CD4-positive, CD25-positive, alpha-beta regulatory T cell (primary cell): ENCODE data around the gene STK24. TPM values are rescaled to one million over a fixed set of nuclear protein-coding genes. Genes with fewer than 3 reads are reported as not detected.

Experiments
- ATAC-seq, 2 donors: fragments of 150-1000 bp; cut with Tn5 transposase; one replicate each; pipeline ENCODE4 v1.10.0; 2021; ENCODE audit warnings: low read depth in 2 of 2, moderate number of reproducible peaks in 2 of 2, moderate library complexity in 1 of 2
- DNase-seq, 3 donors: peaks; one replicate each; pipeline versions ENCODE4 v3.0.0 to v3.0.0-alpha.2; 2012 to 2022; ENCODE audit warnings: mixed read lengths in 1 of 3
- H3K27ac ChIP-seq: one replicate; pipeline ENCODE4 v1.7.0; 2013; ENCODE audit warnings: mild to moderate bottlenecking, low read length; ENCODE audit not compliant: insufficient read depth, poor library complexity, severe bottlenecking
- H3K27me3 ChIP-seq: one replicate; pipeline ENCODE4 v1.7.0; 2013; ENCODE audit warnings: low read length; ENCODE audit not compliant: control insufficient read depth, insufficient read depth
- H3K36me3 ChIP-seq: one replicate; pipeline ENCODE4 v1.7.0; 2013; ENCODE audit warnings: mild to moderate bottlenecking, low read length, moderate library complexity; ENCODE audit not compliant: control insufficient read depth, insufficient read depth
- H3K4me1 ChIP-seq: 2 replicates; pipeline ENCODE4 v1.7.0; 2013; ENCODE audit warnings: mild to moderate bottlenecking, low read length; ENCODE audit not compliant: insufficient read depth, control insufficient read depth, poor library complexity, severe bottlenecking
- H3K4me3 ChIP-seq: one replicate; pipeline ENCODE4 v1.7.0; 2013; ENCODE audit warnings: low read depth, mild to moderate bottlenecking, low read length, moderate library complexity
- H3K9me3 ChIP-seq, 2 experiments: 1 replicate in 1 of 2; 2 replicates in 1 of 2; pipeline ENCODE4 v1.7.0; 2013; ENCODE audit warnings: low read length in 2 of 2, mild to moderate bottlenecking in 1 of 2, moderate library complexity in 1 of 2; ENCODE audit not compliant: control insufficient read depth in 2 of 2
- H3K27ac Mint-ChIP-seq, 3 donors: one replicate each; pipeline ENCODE4 v1.8.0; 2020 to 2022; ENCODE audit warnings: mild to moderate bottlenecking in 3 of 3, mixed read lengths in 3 of 3, moderate library complexity in 2 of 3
- H3K27me3 Mint-ChIP-seq: one replicate; pipeline ENCODE4 v1.8.0; 2022; ENCODE audit warnings: mild to moderate bottlenecking, mixed read lengths
- H3K36me3 Mint-ChIP-seq: one replicate; pipeline ENCODE4 v1.8.0; 2020; ENCODE audit warnings: mixed read lengths
- H3K4me1 Mint-ChIP-seq, 4 donors: one replicate each; pipeline ENCODE4 v1.8.0; 2020 to 2022; ENCODE audit warnings: mixed read lengths in 4 of 4, mild to moderate bottlenecking in 1 of 4
- H3K4me3 Mint-ChIP-seq, 4 donors: one replicate each; pipeline ENCODE4 v1.8.0; 2020 to 2022; ENCODE audit warnings: mild to moderate bottlenecking in 4 of 4, mixed read lengths in 4 of 4, moderate library complexity in 3 of 4
- H3K9me3 Mint-ChIP-seq, 7 donors: one replicate each; pipeline ENCODE4 v1.8.0; 2020 to 2022; ENCODE audit warnings: mixed read lengths in 7 of 7, mild to moderate bottlenecking in 3 of 7, moderate library complexity in 2 of 7
- polyA plus RNA-seq, 4 donors: library from polyadenylated mRNA; unstranded; fragments of 300-500 nt; fragmentation: Illumina TruSeq; gene quantifications; one replicate each; pipeline ENCODE4 v1.2.3, GENCODE V29; 2021
- total RNA-seq: library from RNA; stranded (reverse); gene quantifications from one replicate; pipeline ENCODE4 v1.2.3, GENCODE V29; 2022

Gene STK24
- total and polyA plus RNA-seq, 5 donors from 2014 or later, result 26.7 to 141 (median 54.1) TPM

DNA sequence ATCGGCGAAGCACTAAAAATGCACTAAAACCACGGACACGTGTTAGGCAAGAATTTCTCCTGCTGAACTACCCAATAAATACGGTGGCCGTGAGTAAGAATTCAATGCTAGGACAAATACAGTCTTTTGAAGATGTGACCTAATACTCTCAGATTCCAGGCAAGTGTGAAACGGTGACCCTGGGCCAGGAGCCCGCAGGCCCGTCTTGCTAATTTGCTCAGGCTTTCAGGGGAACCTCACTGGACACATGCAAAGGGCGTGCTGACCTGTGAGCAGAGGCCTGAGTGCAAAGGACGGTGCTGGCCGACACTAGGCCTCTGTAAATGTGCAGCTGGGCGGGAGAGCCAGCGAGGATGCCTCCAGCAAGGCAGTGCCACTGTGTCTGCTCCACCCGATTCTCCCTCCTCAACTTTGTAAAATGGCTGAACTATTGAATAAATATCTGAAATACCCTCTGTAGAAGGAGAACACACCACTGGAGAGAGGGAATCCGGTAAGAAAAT lies 70.1 kb downstream of the STK24 start:
- Histone ChIP-seq H3K36me3 (peaks cover 17% of the 10 kb centered on the region), H3K9me3 (no peaks in the 10 kb centered on the region), H3K4me1 (peaks cover 59% of the 10 kb centered on the region), H3K27ac (no peak overlapping the region), H3K27me3 (no peaks in the 10 kb centered on the region), H3K4me3 (no peak overlapping the region)
- H3K27ac Mint-ChIP-seq, result peak overlapping the region in 1 of 3 donors; percentile 16
- peak overlapping the region in 1 of 4 donors; percentile 8 for H3K4me3 Mint-ChIP-seq
- H3K4me1 Mint-ChIP-seq, result peaks cover 41 to 95% (median 85%) of the 10 kb centered on the region in 4 donors
- H3K27me3 Mint-ChIP-seq, result no peaks in the 10 kb centered on the region
- DNase-seq, result no peak
- ATAC-seq, result no peak
- H3K36me3 Mint-ChIP-seq, result peaks cover 30% of the 10 kb centered on the region
- H3K9me3 Mint-ChIP-seq, result no peaks in the 10 kb centered on the region

DNA sequence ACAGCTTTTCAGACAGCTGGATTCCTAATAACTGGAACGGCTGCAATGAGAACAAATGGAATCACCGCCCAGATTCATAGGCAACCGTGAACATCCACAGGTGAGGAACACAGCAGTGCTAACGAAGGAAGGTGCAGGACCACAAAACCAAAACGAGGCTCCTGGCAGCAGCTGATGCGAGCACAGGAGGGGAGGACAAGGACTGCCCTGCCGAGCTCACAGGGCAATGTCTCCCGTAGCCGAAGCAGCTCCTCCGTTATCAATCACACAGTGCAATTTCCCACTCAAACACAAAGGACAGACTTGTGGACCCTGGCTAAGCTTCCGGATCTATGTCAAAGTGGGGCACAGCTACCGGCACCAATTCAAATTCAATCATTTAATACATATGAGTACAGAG lies 70.6 kb downstream of the STK24 start:
- Mint-ChIP-seq H3K9me3 (no peaks in the 10 kb centered on the region), H3K36me3 (peaks cover 30% of the 10 kb centered on the region), H3K27ac (peak overlapping the region in 2 of 3 donors; percentile 11 to 23), H3K4me1 (peaks cover 41 to 93% (median 83%) of the 10 kb centered on the region in 4 donors), H3K27me3 (no peaks in the 10 kb centered on the region), H3K4me3 (peak overlapping the region in 2 of 4 donors; percentile 1 to 8)
- H3K4me1 ChIP-seq, result peaks cover 57% of the 10 kb centered on the region
- no peaks in the 10 kb centered on the region for H3K27me3 ChIP-seq
- H3K4me3 ChIP-seq, result no peak overlapping the region
- ATAC-seq, result no peak
- DNase-seq, result no peak
- H3K27ac ChIP-seq, result no peak overlapping the region
- no peaks in the 10 kb centered on the region for H3K9me3 ChIP-seq
- peaks cover 17% of the 10 kb centered on the region for H3K36me3 ChIP-seq

DNA sequence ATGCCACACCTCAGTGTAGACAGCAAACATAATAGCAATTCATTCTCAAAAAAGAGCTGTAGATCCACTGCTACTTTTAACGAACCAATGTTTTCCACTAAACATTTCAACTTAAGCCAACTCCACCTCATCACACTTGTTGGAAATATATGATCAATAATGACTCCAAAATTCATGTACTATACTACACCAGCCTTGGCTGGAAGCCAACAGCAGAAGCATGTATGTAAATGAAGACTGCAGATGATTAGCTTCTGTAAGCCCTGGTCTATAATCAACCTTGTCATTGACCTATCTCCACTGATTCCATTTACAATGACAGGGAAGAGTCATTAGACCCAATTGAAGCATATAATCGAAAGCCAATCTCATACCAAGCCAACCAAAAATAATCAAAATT lies 71.7 kb downstream of the STK24 start:
- peak overlapping the region in 3 of 4 donors; percentile 22 to 50 (median 26) for H3K4me3 Mint-ChIP-seq
- H3K27me3 Mint-ChIP-seq, result no peaks in the 10 kb centered on the region
- no peaks in the 10 kb centered on the region for H3K9me3 ChIP-seq
- H3K27me3 ChIP-seq, result no peaks in the 10 kb centered on the region
- peaks cover 36 to 90% (median 79%) of the 10 kb centered on the region in 4 donors for H3K4me1 Mint-ChIP-seq
- peaks cover 46% of the 10 kb centered on the region for H3K4me1 ChIP-seq
- H3K27ac ChIP-seq, result no peak overlapping the region
- H3K36me3 ChIP-seq, result peaks cover 17% of the 10 kb centered on the region
- DNase-seq (no peak), ATAC-seq (no peak)
- no peaks in the 10 kb centered on the region for H3K9me3 Mint-ChIP-seq
- peak overlapping the region; percentile 8 for H3K4me3 ChIP-seq
- H3K36me3 Mint-ChIP-seq, result peaks cover 25% of the 10 kb centered on the region
- peak overlapping the region; percentile 38 to 91 (median 85) for H3K27ac Mint-ChIP-seq

DNA sequence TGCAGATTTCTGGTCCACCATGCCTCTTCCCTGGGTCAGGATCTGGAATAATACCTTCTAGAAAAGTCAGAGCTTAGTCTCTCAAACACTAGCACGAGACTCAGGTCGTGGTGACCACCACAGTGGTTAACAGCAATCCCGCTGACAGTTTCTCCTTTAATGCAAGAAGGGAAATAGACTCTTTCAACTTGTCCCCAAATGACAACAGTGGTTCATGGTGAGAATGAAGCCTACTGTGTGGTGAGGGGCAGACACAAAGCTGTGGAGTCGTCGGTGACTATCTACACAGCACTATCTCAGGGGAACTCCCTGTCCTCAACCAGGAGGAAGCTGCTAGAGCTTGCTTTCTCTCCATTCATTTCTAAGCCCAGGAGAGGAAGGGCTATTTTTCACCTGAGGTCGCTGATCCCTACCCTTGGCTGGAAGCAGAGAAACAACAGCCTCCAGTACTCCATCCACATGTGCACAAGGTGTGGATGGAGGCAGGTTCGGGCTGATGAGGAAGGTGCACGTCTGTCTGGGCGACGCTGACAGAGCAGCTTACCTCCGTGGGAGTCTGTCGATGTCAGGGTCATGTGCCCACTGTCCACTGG lies 72.4 kb downstream of the STK24 start:
- peak overlapping the region in 3 of 4 donors; percentile 26 to 67 (median 53) for H3K4me3 Mint-ChIP-seq
- H3K36me3 ChIP-seq, result peaks cover 25% of the 10 kb centered on the region
- H3K4me3 ChIP-seq, result peak overlapping the region; percentile 33
- peaks cover 31 to 87% (median 78%) of the 10 kb centered on the region in 4 donors for H3K4me1 Mint-ChIP-seq
- DNase-seq (no peak), ATAC-seq (peak in 1 of 2 donors; percentile 36)
- no peaks in the 10 kb centered on the region for H3K27me3 ChIP-seq
- peaks cover 38% of the 10 kb centered on the region for H3K4me1 ChIP-seq
- peak overlapping the region; percentile 67 to 91 (median 85) for H3K27ac Mint-ChIP-seq
- H3K9me3 Mint-ChIP-seq, result no peaks in the 10 kb centered on the region
- H3K36me3 Mint-ChIP-seq, result peaks cover 24% of the 10 kb centered on the region
- no peak overlapping the region for H3K27ac ChIP-seq
- no peaks in the 10 kb centered on the region for H3K9me3 ChIP-seq
- H3K27me3 Mint-ChIP-seq, result no peaks in the 10 kb centered on the region

DNA sequence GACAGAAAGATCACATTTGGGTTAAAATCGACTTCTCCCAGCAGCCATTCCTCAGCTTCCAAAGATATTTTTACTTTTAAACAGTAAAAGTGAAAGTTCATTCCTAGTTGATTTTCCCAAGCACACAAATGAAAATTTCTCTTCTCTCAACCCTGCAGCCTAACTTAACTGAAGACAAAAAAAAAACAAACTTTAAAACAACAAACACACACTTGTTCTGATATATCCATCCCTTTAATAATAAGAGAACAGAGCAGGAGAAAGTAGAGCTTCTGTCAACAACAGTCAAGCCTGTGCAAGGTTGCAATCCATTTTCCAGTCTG lies 72.9 kb downstream of the STK24 start:
- H3K4me3 Mint-ChIP-seq, result peak overlapping the region in 3 of 4 donors; percentile 3 to 67 (median 26)
- H3K9me3 Mint-ChIP-seq, result no peaks in the 10 kb centered on the region
- peaks cover 26 to 83% (median 74%) of the 10 kb centered on the region in 4 donors for H3K4me1 Mint-ChIP-seq
- Histone ChIP-seq H3K27ac (no peak overlapping the region), H3K4me3 (peak overlapping the region; percentile 33), H3K36me3 (peaks cover 29% of the 10 kb centered on the region), H3K4me1 (peaks cover 34% of the 10 kb centered on the region), H3K27me3 (no peaks in the 10 kb centered on the region), H3K9me3 (no peaks in the 10 kb centered on the region)
- ATAC-seq (no peak), DNase-seq (no peak)
- H3K36me3 Mint-ChIP-seq, result peaks cover 24% of the 10 kb centered on the region
- H3K27ac Mint-ChIP-seq, result peak overlapping the region in 2 of 3 donors; percentile 67 to 91
- no peaks in the 10 kb centered on the region for H3K27me3 Mint-ChIP-seq

- Histone ChIP-seq H3K9me3 (no peaks in the 10 kb centered on the region), H3K4me1 (peaks cover 28% of the 10 kb centered on the region), H3K27me3 (no peaks in the 10 kb centered on the region), H3K4me3 (no peak overlapping the region), H3K27ac (no peak overlapping the region), H3K36me3 (peaks cover 34% of the 10 kb centered on the region)
- ATAC-seq (no peak), DNase-seq (no peak)
- H3K27ac Mint-ChIP-seq, result peak overlapping the region in 2 of 3 donors; percentile 56 to 91
- H3K9me3 Mint-ChIP-seq, result no peaks in the 10 kb centered on the region
- peak overlapping the region in 3 of 4 donors; percentile 6 to 27 (median 26) for H3K4me3 Mint-ChIP-seq
- H3K27me3 Mint-ChIP-seq, result no peaks in the 10 kb centered on the region
- H3K36me3 Mint-ChIP-seq, result peaks cover 24% of the 10 kb centered on the region
- H3K4me1 Mint-ChIP-seq, result peaks cover 25 to 83% (median 69%) of the 10 kb centered on the region in 4 donors
Measured at GRCh38 chr13:98503175-98504028, 73.5 kb downstream of the STK24 start.

DNA sequence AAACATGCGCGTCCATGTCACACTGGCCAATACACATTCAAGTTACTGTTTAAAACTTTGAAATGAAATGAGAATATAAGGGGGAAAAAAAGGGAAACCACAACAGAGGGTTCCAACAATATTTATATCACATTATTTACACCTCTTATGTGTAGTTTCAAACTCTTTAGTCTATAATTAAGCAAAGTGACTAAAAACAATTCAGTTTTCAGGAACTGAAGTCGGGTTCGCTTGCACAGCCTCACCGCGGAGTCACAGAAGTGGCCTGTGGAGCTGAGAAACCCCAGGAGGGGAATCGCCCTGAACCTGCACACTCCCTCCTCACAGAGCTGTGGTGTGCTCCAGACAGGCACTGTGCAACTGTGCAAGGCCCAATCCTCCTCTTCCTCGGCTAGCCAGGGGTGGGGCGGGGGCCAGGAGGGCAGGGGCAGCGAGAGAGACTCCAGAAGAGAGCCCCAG lies 75.9 kb downstream of the STK24 start:
- no peak overlapping the region for H3K27ac ChIP-seq

More for the DNA sequence above, 75.9 kb downstream of the STK24 start:
- peak overlapping the region in 2 of 3 donors; percentile 32 to 38 for H3K27ac Mint-ChIP-seq
- H3K27me3 Mint-ChIP-seq, result no peaks in the 10 kb centered on the region
- no peaks in the 10 kb centered on the region for H3K27me3 ChIP-seq
- H3K4me3 Mint-ChIP-seq, result no peak overlapping the region
- no peak overlapping the region for H3K4me3 ChIP-seq
- H3K9me3 ChIP-seq, result no peaks in the 10 kb centered on the region
- peaks cover 30 to 84% (median 74%) of the 10 kb centered on the region in 4 donors for H3K4me1 Mint-ChIP-seq
- DNase-seq (no peak), ATAC-seq (no peak)
- H3K36me3 ChIP-seq, result peaks cover 42% of the 10 kb centered on the region
- H3K36me3 Mint-ChIP-seq, result peaks cover 36% of the 10 kb centered on the region
- H3K4me1 ChIP-seq, result peaks cover 22% of the 10 kb centered on the region
- no peaks in the 10 kb centered on the region for H3K9me3 Mint-ChIP-seq
